Hepatocyte (in vitro differentiated cells): Measurements from ENCODE around the gene ABR. TPM values are rescaled to one million over a fixed set of nuclear protein-coding genes. Genes with fewer than 3 reads are reported as not detected.

Source experiments
- DNase-seq: peaks from one replicate; pipeline ENCODE4 v3.0.0-alpha.2; 2016; ENCODE audit warnings: low spot score
- H2AFZ ChIP-seq: fragments of 200-600 bp; sonication (generic); 2 replicates; pipeline ENCODE4 v1.6.0; 2016; ENCODE audit warnings: antibody characterized with exemption, mild to moderate bottlenecking
- H3K27ac ChIP-seq: fragments of 200-600 bp; sonication (generic); 2 replicates; pipeline ENCODE4 v1.5.1; 2016; ENCODE audit warnings: mild to moderate bottlenecking
- H3K27me3 ChIP-seq: fragments of 200-600 bp; sonication (generic); 2 replicates; pipeline ENCODE4 v1.6.1; 2016
- H3K36me3 ChIP-seq: fragments of 200-600 bp; sonication (generic); replicated peaks from 2 replicates; pipeline ENCODE4 v1.5.1; 2016; ENCODE audit warnings: low read depth; ENCODE audit not compliant: insufficient read depth
- H3K4me1 ChIP-seq: fragments of 200-600 bp; sonication (generic); 2 replicates; pipeline ENCODE4 v1.5.1; 2016; ENCODE audit warnings: mild to moderate bottlenecking, moderate library complexity; ENCODE audit not compliant: insufficient read depth
- H3K4me2 ChIP-seq: fragments of 200-600 bp; sonication (generic); 2 replicates; pipeline ENCODE4 v1.6.0; 2016
- H3K4me3 ChIP-seq: fragments of 200-600 bp; sonication (generic); 2 replicates; pipeline ENCODE4 v1.5.1; 2016; ENCODE audit warnings: mild to moderate bottlenecking
- H3K79me2 ChIP-seq: fragments of 200-600 bp; sonication (generic); 2 replicates; pipeline ENCODE4 v1.6.0; 2017; ENCODE audit warnings: mild to moderate bottlenecking
- H3K9me2 ChIP-seq: fragments of 200-600 bp; sonication (generic); replicated peaks from 2 replicates; pipeline ENCODE4 v1.6.0; 2017; ENCODE audit warnings: mild to moderate bottlenecking; ENCODE audit not compliant: insufficient read depth
- H3K9me3 ChIP-seq: fragments of 200-600 bp; sonication (generic); 2 replicates; pipeline ENCODE4 v1.5.1; 2016; ENCODE audit warnings: low read depth, mild to moderate bottlenecking
- H4K20me1 ChIP-seq: fragments of 200-600 bp; sonication (generic); 2 replicates; pipeline ENCODE4 v1.6.0; 2016; ENCODE audit warnings: mild to moderate bottlenecking; ENCODE audit not compliant: insufficient read depth, poor library complexity, severe bottlenecking
- EZH2 ChIP-seq: fragments of 200-600 bp; sonication (generic); IDR thresholded peaks from 2 replicates; pipeline ENCODE4 v1.6.1; 2016; ENCODE audit warnings: antibody characterized with exemption, mild to moderate bottlenecking, borderline replicate concordance
- EZH2phosphoT487 ChIP-seq: fragments of 200-600 bp; sonication (generic); IDR thresholded peaks from one replicate; pipeline ENCODE4 v1.6.1; 2018; ENCODE audit warnings: antibody characterized with exemption, mild to moderate bottlenecking, low read depth, moderate library complexity; ENCODE audit not compliant: unreplicated experiment, severe bottlenecking
- WGBS: methylation state at CpG from one replicate; pipeline ENCODE4 v1.1.6; 2016; ENCODE audit warnings: low lambda C conversion rate; ENCODE audit errors: missing lambda C conversion rate; 5-methylcytosine and 5-hydroxymethylcytosine counted together
- polyA plus RNA-seq: library from polyadenylated mRNA; unstranded; fragments of >200 nt; fragmentation: Nextera tagmentation; extraction: Ambion mirVana; gene quantifications from 2 replicates; pipeline ENCODE4 v1.2.1, GENCODE V29; 2016
- total RNA-seq: library from RNA; depleted of rRNA; stranded (reverse); fragments of >200 nt; gene quantifications from 2 replicates; pipeline ENCODE4 v1.2.3, GENCODE V29; 2014
- TF ChIP-seq, protein P1 (sequence below): fragments of 200-600 bp; sonication (generic); IDR thresholded peaks from 2 replicates; pipeline ENCODE4 v1.5.1; 2016; ENCODE audit warnings: antibody characterized with exemption, mild to moderate bottlenecking; ENCODE audit not compliant: poor library complexity

Gene ABR
- total and polyA plus RNA-seq, 2 experiments from 2014 or later: 26.8 to 51.5 TPM

DNA sequence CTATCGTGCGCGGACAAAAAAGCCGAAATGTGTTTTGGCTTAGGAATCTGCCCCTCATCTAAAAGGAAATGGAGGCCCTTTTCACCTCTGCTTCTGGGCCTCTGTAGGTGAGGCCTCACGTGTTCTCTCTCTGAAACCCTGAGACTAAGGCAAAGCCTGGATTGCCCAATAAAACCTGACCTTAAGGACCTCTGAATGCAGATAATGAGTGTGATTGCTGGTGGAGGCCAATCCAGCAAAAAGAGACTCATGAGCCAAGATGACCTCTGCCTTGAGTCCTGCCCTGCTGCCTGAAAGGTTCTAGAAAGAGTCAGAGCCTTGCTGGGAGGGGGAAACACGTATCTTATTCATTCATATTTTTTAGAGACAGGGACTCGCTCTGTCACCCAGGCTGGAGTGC lies 44.5 kb upstream of the ABR start:
- no peak overlapping the region for H3K4me3 ChIP-seq
- no peak for TF ChIP-seq EZH2
- TF ChIP-seq EZH2phosphoT487: no peak
- TF ChIP-seq, protein P1, sequence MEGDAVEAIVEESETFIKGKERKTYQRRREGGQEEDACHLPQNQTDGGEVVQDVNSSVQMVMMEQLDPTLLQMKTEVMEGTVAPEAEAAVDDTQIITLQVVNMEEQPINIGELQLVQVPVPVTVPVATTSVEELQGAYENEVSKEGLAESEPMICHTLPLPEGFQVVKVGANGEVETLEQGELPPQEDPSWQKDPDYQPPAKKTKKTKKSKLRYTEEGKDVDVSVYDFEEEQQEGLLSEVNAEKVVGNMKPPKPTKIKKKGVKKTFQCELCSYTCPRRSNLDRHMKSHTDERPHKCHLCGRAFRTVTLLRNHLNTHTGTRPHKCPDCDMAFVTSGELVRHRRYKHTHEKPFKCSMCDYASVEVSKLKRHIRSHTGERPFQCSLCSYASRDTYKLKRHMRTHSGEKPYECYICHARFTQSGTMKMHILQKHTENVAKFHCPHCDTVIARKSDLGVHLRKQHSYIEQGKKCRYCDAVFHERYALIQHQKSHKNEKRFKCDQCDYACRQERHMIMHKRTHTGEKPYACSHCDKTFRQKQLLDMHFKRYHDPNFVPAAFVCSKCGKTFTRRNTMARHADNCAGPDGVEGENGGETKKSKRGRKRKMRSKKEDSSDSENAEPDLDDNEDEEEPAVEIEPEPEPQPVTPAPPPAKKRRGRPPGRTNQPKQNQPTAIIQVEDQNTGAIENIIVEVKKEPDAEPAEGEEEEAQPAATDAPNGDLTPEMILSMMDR: no peak
- H2AFZ ChIP-seq: no peak overlapping the region
- no peaks in the 10 kb centered on the region for H3K79me2 ChIP-seq
- peaks cover 13% of the 10 kb centered on the region for H3K4me1 ChIP-seq
- no peaks in the 10 kb centered on the region for H3K9me3 ChIP-seq
- H3K4me2 ChIP-seq: no peak overlapping the region
- no peak overlapping the region for H3K27ac ChIP-seq
- DNase-seq: peak; percentile 43
- no peaks in the 10 kb centered on the region for H3K9me2 ChIP-seq
- H4K20me1 ChIP-seq: no peaks in the 10 kb centered on the region
- peaks cover 31% of the 10 kb centered on the region for H3K27me3 ChIP-seq
- WGBS: 71% methylated on average over 7 of the region's 7 CpGs
- H3K36me3 ChIP-seq: no peaks in the 10 kb centered on the region

GRCh38 chr17:1223662-1224061 lies 43.9 kb upstream of the ABR start:
- TF ChIP-seq, protein P1: no peak
- TF ChIP-seq EZH2 (no peak), EZH2phosphoT487 (no peak)
- H3K27ac ChIP-seq: no peak overlapping the region
- WGBS: 78% methylated on average over 14 of the region's 14 CpGs
- no peaks in the 10 kb centered on the region for H3K36me3 ChIP-seq
- H3K27me3 ChIP-seq: peaks cover 31% of the 10 kb centered on the region
- no peak overlapping the region for H3K4me2 ChIP-seq
- no peak overlapping the region for H2AFZ ChIP-seq
- H3K4me3 ChIP-seq: no peak overlapping the region
- H3K79me2 ChIP-seq: no peaks in the 10 kb centered on the region
- H3K9me2 ChIP-seq: no peaks in the 10 kb centered on the region
- H3K9me3 ChIP-seq: no peaks in the 10 kb centered on the region
- peaks cover 12% of the 10 kb centered on the region for H3K4me1 ChIP-seq
- no peaks in the 10 kb centered on the region for H4K20me1 ChIP-seq
- DNase-seq: no peak

DNA sequence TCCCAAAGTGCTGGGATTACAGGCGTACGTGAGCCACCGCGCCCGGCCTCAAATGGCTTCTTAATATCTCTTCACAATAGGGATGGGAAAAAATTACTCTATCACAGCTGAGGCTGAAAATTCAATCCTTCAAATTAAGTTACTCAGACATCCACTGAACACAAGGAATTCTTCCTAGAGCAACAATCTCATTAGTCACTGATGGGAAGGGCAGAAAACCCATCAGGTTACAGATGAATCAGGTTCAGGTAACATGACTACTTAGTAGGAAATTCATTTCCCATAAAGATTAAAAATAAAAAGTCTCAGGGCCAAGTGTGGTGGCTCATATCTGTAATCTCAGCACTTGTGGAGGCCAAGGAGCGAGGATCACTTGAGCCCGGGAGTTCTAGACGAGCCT lies 42.5 kb upstream of the ABR start:
- Histone ChIP-seq H3K4me3 (no peak overlapping the region), H3K9me3 (no peaks in the 10 kb centered on the region), H3K4me2 (no peak overlapping the region), H3K9me2 (no peaks in the 10 kb centered on the region), H4K20me1 (no peaks in the 10 kb centered on the region), H2AFZ (no peak overlapping the region), H3K27ac (no peak overlapping the region), H3K27me3 (peaks cover 18% of the 10 kb centered on the region), H3K4me1 (no peaks in the 10 kb centered on the region), H3K36me3 (no peaks in the 10 kb centered on the region), H3K79me2 (no peaks in the 10 kb centered on the region)
- TF ChIP-seq, protein P1: no peak
- TF ChIP-seq EZH2phosphoT487 (no peak), EZH2 (no peak)
- DNase-seq: no peak
- 95% methylated on average over 8 of the region's 8 CpGs for WGBS

DNA sequence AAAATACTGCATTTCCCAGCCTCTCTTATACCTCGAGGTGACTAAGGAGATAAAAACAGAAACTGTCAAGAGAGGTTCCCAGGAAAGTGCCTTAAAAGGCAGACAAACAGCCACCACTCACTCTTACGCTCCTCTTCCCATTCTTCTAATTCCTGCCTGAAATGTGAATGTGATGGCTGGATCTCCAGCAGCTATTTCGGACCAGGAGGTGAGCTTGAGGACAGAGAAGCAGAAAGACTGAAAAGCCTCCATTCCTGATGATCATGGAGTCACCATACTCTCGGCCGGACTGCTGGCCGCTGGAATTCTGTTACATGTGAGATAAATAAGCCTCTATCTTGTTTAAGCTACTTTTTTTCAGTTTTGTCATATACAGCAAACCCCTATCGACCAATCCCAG lies 41.4 kb upstream of the ABR start:
- Histone ChIP-seq H3K9me2 (no peaks in the 10 kb centered on the region), H4K20me1 (no peaks in the 10 kb centered on the region), H3K4me3 (no peak overlapping the region), H3K4me2 (no peak overlapping the region), H3K27me3 (peaks cover 7% of the 10 kb centered on the region), H3K27ac (no peak overlapping the region), H3K4me1 (no peaks in the 10 kb centered on the region), H3K36me3 (no peaks in the 10 kb centered on the region), H3K9me3 (no peaks in the 10 kb centered on the region), H2AFZ (no peak overlapping the region), H3K79me2 (no peaks in the 10 kb centered on the region)
- WGBS: 92% methylated on average over 7 of the region's 7 CpGs
- DNase-seq: no peak
- TF ChIP-seq EZH2 (no peak), EZH2phosphoT487 (no peak)
- TF ChIP-seq, protein P1: no peak
